Colonic mucosa (tissue), 4 donors: ENCODE measurements around the gene ZEB1. TPM values are rescaled to one million over a fixed set of nuclear protein-coding genes. Genes with fewer than 3 reads are reported as not detected.

Experiments used
- DNase-seq: peaks from one replicate; pipeline ENCODE4 v3.0.0-alpha.2; 2020
- H3K27ac ChIP-seq: fragments of 200-600 bp; one replicate; pipeline ENCODE4 v1.8.0; 2021
- H3K27me3 ChIP-seq: fragments of 200-600 bp; one replicate; pipeline ENCODE4 v1.8.0; 2021
- H3K36me3 ChIP-seq: fragments of 200-600 bp; one replicate; pipeline ENCODE4 v1.8.0; 2021
- H3K4me1 ChIP-seq: fragments of 200-600 bp; one replicate; pipeline ENCODE4 v1.8.0; 2021; ENCODE audit warnings: mild to moderate bottlenecking
- H3K4me3 ChIP-seq: fragments of 200-600 bp; one replicate; pipeline ENCODE4 v1.8.0; 2021
- H3K9ac ChIP-seq, 2 donors: one replicate each; pipeline ENCODE4 v1.7.0; 2013; ENCODE audit warnings: control low read depth in 2 of 2, low read depth in 2 of 2, low read length in 2 of 2
- H3K9me3 ChIP-seq: fragments of 200-600 bp; one replicate; pipeline ENCODE4 v1.8.0; 2021
- intact Hi-C: fragments of 100-400 bp; cut with DNase I; formaldehyde crosslinking; loops from one replicate; pipeline ENCODE4 v1.14.1; 2022
- total RNA-seq, 2 donors: library from RNA; stranded (reverse); fragmentation: NEBNext Ultra II Directional in 1 of 2; extraction: Animal tissue kit (Norgen Biotek cat#: 25700) in 1 of 2; gene quantifications; one replicate each; pipeline ENCODE4 v1.2.1, GENCODE V29; 2021
- TF ChIP-seq, protein P1 (sequence below): fragments of 200-600 bp; IDR thresholded peaks from one replicate; pipeline ENCODE4 v1.8.0; 2022; ENCODE audit warnings: antibody characterized with exemption, mild to moderate bottlenecking
- donor health status: healthy.
- donor health status: DM: no; HTN: no; CAD: no.
- donor health status: DM: no; HTN: no; CAD: no.

Gene ZEB1
- total RNA-seq, 2 donors from 2014 or later: 6.1 to 32.3 TPM

DNA sequence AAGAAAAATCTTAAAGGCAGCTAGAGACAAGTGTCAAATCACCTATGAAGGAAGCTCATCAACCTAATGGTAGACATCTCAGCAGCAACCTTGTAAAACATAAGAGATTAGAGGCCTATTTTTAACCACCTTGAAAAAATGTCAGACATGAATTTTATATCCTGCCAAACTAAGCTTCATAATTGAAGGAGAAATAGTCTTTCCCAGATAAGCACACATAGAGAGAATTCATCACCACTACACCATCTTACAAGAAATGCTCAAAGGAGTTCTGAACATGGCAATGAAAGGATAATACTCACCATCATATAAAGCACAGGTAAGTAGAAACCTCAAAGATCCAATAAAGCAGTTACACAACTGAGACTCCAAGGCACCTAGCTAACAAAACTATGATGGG is 156.5 kb downstream of the ZEB1 start:
- TF ChIP-seq, protein P1, sequence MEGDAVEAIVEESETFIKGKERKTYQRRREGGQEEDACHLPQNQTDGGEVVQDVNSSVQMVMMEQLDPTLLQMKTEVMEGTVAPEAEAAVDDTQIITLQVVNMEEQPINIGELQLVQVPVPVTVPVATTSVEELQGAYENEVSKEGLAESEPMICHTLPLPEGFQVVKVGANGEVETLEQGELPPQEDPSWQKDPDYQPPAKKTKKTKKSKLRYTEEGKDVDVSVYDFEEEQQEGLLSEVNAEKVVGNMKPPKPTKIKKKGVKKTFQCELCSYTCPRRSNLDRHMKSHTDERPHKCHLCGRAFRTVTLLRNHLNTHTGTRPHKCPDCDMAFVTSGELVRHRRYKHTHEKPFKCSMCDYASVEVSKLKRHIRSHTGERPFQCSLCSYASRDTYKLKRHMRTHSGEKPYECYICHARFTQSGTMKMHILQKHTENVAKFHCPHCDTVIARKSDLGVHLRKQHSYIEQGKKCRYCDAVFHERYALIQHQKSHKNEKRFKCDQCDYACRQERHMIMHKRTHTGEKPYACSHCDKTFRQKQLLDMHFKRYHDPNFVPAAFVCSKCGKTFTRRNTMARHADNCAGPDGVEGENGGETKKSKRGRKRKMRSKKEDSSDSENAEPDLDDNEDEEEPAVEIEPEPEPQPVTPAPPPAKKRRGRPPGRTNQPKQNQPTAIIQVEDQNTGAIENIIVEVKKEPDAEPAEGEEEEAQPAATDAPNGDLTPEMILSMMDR: no peak
- no peak overlapping the region for H3K4me3 ChIP-seq
- no peaks in the 10 kb centered on the region for H3K4me1 ChIP-seq
- no peaks in the 10 kb centered on the region for H3K9me3 ChIP-seq
- no peaks in the 10 kb centered on the region for H3K27me3 ChIP-seq
- H3K9ac ChIP-seq: no peak overlapping the region
- no peak for DNase-seq
- no peak overlapping the region for H3K27ac ChIP-seq
- intact Hi-C loops: no loop called here
- no peaks in the 10 kb centered on the region for H3K36me3 ChIP-seq

DNA sequence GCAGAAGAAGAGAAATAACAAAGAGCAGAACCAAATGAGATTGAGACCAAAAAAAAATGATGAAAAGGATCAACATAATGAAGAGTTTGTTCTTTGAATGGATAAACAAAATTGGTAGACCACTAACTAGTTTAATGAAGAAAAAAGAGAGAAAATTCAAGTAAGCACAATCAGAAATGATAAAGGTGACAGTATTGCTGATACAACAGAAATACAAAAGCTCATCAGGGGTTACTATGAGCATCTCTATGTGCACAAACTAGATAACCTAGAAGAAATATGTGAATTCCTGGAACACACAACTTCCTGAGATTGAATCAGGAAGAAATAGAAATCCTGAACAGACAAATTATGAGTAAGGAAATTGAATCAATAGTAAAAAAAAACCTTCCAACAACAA is 157.1 kb downstream of the ZEB1 start:
- Histone ChIP-seq H3K9ac (no peak overlapping the region), H3K36me3 (no peaks in the 10 kb centered on the region), H3K27me3 (no peaks in the 10 kb centered on the region), H3K4me1 (no peaks in the 10 kb centered on the region), H3K27ac (no peak overlapping the region), H3K9me3 (no peaks in the 10 kb centered on the region), H3K4me3 (no peak overlapping the region)
- no peak for DNase-seq
- intact Hi-C loops: no loop called here
- TF ChIP-seq, protein P1: no peak

DNA sequence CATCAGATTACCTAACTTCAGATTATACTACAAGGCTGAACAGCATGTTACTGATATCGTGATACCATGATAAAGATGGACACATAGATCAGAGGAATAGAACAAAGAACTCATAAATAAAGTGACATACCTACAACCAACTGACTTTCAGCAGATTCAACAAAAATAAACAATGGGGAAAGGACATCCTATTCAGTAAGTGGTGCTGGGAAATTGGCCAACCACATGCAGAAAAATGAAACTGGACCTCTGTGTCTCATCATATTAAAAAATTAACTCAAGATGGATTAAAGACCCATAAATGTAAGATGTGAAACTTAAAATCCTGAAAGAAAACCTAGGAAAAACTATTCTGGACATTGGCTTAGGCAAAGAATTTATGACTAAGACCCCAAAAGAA is 158.6 kb downstream of the ZEB1 start:
- H3K27me3 ChIP-seq: no peaks in the 10 kb centered on the region
- H3K9ac ChIP-seq: no peak overlapping the region
- H3K4me3 ChIP-seq: no peak overlapping the region
- intact Hi-C loops: no loop called here
- H3K9me3 ChIP-seq: no peaks in the 10 kb centered on the region
- TF ChIP-seq, protein P1: no peak
- no peaks in the 10 kb centered on the region for H3K4me1 ChIP-seq
- no peak for DNase-seq
- H3K36me3 ChIP-seq: no peaks in the 10 kb centered on the region
- no peak overlapping the region for H3K27ac ChIP-seq

DNA sequence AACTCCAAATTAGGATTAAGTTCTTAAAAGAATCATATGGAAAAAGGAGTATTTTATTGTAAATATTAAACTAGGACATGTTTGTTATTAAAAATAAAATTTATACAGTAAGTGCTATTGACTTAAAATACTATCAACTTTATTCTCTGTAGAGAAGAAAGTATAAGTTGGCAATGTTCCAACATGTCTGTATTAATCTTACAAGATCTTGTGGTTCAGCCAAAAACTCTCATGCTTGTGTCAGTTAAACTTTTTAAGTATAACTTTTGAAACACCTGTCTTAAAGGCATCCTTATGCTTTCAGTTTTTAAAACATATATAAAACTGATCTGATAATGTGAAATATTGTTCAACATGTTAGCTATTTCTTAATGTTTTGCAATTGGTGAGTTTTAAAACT is 160.7 kb downstream of the ZEB1 start:
- Histone ChIP-seq H3K36me3 (no peaks in the 10 kb centered on the region), H3K27me3 (no peaks in the 10 kb centered on the region), H3K9ac (no peak overlapping the region), H3K4me3 (no peak overlapping the region), H3K4me1 (no peaks in the 10 kb centered on the region), H3K27ac (no peak overlapping the region), H3K9me3 (no peaks in the 10 kb centered on the region)
- no peak for DNase-seq
- TF ChIP-seq, protein P1: no peak
- intact Hi-C loops: no loop called here

DNA sequence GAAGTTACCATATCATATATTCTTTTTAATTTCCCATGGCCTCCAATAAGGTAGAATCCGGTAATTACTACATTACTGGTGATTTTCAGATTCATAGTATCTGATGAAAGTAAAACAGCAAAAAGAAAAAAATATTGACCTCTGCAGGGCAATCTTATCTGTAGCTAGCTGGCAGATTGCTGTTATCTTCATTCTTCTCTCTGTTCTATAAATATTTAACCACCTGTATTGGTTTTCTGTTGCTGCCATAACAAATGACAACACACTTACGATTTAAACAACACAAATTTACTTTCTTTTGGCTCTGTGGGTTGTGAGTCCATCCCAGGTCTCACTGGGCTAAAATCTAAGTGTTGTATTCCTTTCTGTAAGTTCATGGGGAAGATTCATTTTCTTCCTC is 164.5 kb downstream of the ZEB1 start:
- Histone ChIP-seq H3K4me3 (no peak overlapping the region), H3K36me3 (no peaks in the 10 kb centered on the region), H3K4me1 (no peaks in the 10 kb centered on the region), H3K9me3 (no peaks in the 10 kb centered on the region), H3K27ac (no peak overlapping the region), H3K9ac (no peak overlapping the region), H3K27me3 (no peaks in the 10 kb centered on the region)
- TF ChIP-seq, protein P1: no peak
- intact Hi-C loops: no loop called here
- no peak for DNase-seq
